Measurements from ENCODE around the gene MLST8. TPM values are rescaled to one million over a fixed set of nuclear protein-coding genes. Genes with fewer than 3 reads are reported as not detected.

Gene MLST8
- total RNA-seq, 3 donors from 2014 or later: 73.6 to 88.0 (median 84.8) TPM

Other genes starting within 250 kb of the MLST8 start
- gene NDUFB10, start 245.9 kb upstream of the MLST8 start, total RNA-seq: 100 to 1,000 TPM; 115 to 143 (median 117) TPM
- 1,000 to 10,000 TPM; 5,588 to 5,699 (median 5,621) TPM for gene RPS2, start 240.6 kb upstream of the MLST8 start, total RNA-seq
- gene RNF151, start 238.6 kb upstream of the MLST8 start, total RNA-seq: under 1 TPM in 2 of 3 donors, not detected in 1; 0.40 to 0.42 TPM
- gene TBL3, start 233.4 kb upstream of the MLST8 start, total RNA-seq: 100 to 1,000 TPM; 146 to 159 (median 156) TPM
- gene NOXO1, start 224.0 kb upstream of the MLST8 start, total RNA-seq: under 1 TPM in 1 of 3 donors, not detected in 2; 0.35 TPM
- 10 to 100 TPM; 34.9 to 50.0 (median 47.2) TPM for gene GFER, start 221.3 kb upstream of the MLST8 start, total RNA-seq
- gene SYNGR3, start 215.5 kb upstream of the MLST8 start, total RNA-seq: 1 to 10 TPM; 2.7 to 4.3 (median 3.5) TPM
- gene ZNF598, start 195.6 kb upstream of the MLST8 start, total RNA-seq: 100 to 1,000 TPM; 118 to 127 (median 126) TPM
- gene NPW, start 185.7 kb upstream of the MLST8 start, total RNA-seq: 10 to 100 TPM in 2 of 3 donors, 1 to 10 TPM in 1; 9.2 to 19.0 (median 13.1) TPM
- gene NHERF2, start 178.6 kb upstream of the MLST8 start, total RNA-seq: 1 to 10 TPM; 2.0 to 4.4 (median 2.0) TPM
- gene NTHL1, start 157.6 kb upstream of the MLST8 start, total RNA-seq: 10 to 100 TPM; 30.5 to 43.5 (median 34.8) TPM
- 10 to 100 TPM; 87.6 to 98.0 (median 94.5) TPM for gene TSC2, start 157.5 kb upstream of the MLST8 start, total RNA-seq
- gene PKD1, start 69.6 kb upstream of the MLST8 start, total RNA-seq: 100 to 1,000 TPM; 100 to 118 (median 104) TPM
- not detected for gene RAB26, start 56.8 kb upstream of the MLST8 start, total RNA-seq
- gene TRAF7, start 49.7 kb upstream of the MLST8 start, total RNA-seq: 100 to 1,000 TPM in 2 of 3 donors, 10 to 100 TPM in 1; 95.6 to 110 (median 102) TPM
- 1 to 10 TPM in 1 of 3 donors, under 1 TPM in 2; 0.14 to 1.5 (median 0.34) TPM for gene CASKIN1, start 8.8 kb upstream of the MLST8 start, total RNA-seq
- gene BRICD5, start 5.4 kb downstream of the MLST8 start, total RNA-seq: 1 to 10 TPM; 6.4 to 8.2 (median 6.8) TPM
- 10 to 100 TPM; 25.8 to 27.9 (median 27.2) TPM for gene PGP, start 9.4 kb downstream of the MLST8 start, total RNA-seq
- 10 to 100 TPM; 44.3 to 48.7 (median 45.3) TPM for gene E4F1, start 18.1 kb downstream of the MLST8 start, total RNA-seq
- 1 to 10 TPM in 1 of 3 donors, under 1 TPM in 2; 0.52 to 1.1 (median 0.86) TPM for gene DNASE1L2, start 31.0 kb downstream of the MLST8 start, total RNA-seq
- 10 to 100 TPM; 21.6 to 23.8 (median 22.5) TPM for gene ECI1, start 46.1 kb downstream of the MLST8 start, total RNA-seq
- 100 to 1,000 TPM; 412 to 481 (median 413) TPM for gene RNPS1, start 62.7 kb downstream of the MLST8 start, total RNA-seq
- 1 to 10 TPM; 2.4 to 3.7 (median 2.7) TPM for gene ABCA3, start 135.3 kb downstream of the MLST8 start, total RNA-seq
- 1 to 10 TPM; 6.7 to 7.5 (median 7.4) TPM for gene CCNF, start 224.0 kb downstream of the MLST8 start, total RNA-seq